ENCODE results near the gene HRH3.

The HRH3 gene

DNA sequence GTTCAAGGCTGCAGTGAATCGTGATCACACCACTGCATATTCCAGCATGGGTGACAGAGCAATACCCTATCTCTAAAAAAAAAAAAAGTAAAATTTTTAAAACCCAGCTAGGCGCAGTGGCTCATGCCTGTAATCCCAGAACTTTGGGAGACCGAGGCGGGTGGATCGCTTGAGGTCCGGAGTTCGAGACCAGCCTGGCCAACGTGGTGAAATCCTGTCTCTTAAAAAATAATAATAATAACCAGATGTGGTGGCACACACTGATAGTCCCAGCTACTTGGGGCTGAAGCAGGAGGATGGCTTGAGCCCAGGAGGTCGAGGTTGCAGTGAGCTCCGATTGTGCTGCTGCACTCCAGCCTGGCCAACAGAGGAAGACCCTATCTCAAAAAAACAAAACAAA is 23.8 kb downstream of the HRH3 start:
- Histone ChIP-seq H3K27ac (no peak overlapping the region), H3K27me3 (no peaks in the 10 kb centered on the region), H3K4me1 (peaks cover 94% of the 10 kb centered on the region), H3K9me3 (no peaks in the 10 kb centered on the region), H3K4me2 (peak overlapping the region; percentile 78), H3K9ac (peak overlapping the region; percentile 36; the same call in 1 of the 2 replicates), H4K20me1 (peaks cover 58% of the 10 kb centered on the region), H3K4me3 (no peak overlapping the region), H3K36me3 (peaks cover 42% of the 10 kb centered on the region)
- no peak for TF ChIP-seq Cebpa-rat (IDR thresholded peaks at IDR 0.05)

- Histone ChIP-seq H3K27ac (peak overlapping the region; percentile 42; the same call in 1 of the 2 replicates), H3K9ac (peak overlapping the region; percentile 36; the same call in 1 of the 2 replicates), H4K20me1 (peaks cover 58% of the 10 kb centered on the region), H3K27me3 (no peaks in the 10 kb centered on the region), H3K9me3 (no peaks in the 10 kb centered on the region), H3K36me3 (peaks cover 40% of the 10 kb centered on the region), H3K4me3 (no peak overlapping the region), H3K4me2 (peak overlapping the region; percentile 78), H3K4me1 (peaks cover 94% of the 10 kb centered on the region)
- TF ChIP-seq Cebpa-rat (IDR thresholded peaks at IDR 0.05): no peak
Observed at GRCh38 chr20:62195736-62196135, 24.3 kb downstream of the HRH3 start.

DNA sequence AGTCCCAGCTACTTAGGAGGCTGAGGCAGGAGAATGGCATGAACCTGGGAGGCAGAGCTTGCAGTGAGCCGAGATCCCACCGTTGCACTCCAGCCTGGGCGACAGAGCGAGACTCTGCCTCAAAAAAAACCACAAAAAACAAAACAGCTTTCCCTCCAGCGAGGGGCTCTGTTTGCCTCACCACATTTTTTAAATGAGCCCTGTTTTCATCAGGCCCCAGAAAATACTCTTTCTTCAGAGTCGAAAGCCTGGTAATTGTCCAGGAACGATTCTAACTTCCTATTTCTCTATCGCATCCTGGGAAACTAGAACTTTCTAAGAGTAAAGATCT is 25.0 kb downstream of the HRH3 start:
- H3K4me1 ChIP-seq: peaks cover 92% of the 10 kb centered on the region
- peak overlapping the region; percentile 42; the same call in 1 of the 2 replicates for H3K27ac ChIP-seq
- no peaks in the 10 kb centered on the region for H3K9me3 ChIP-seq
- peak overlapping the region; percentile 78 for H3K4me2 ChIP-seq
- H3K4me3 ChIP-seq: no peak overlapping the region
- peaks cover 63% of the 10 kb centered on the region for H4K20me1 ChIP-seq
- no peaks in the 10 kb centered on the region for H3K27me3 ChIP-seq
- H3K36me3 ChIP-seq: peaks cover 40% of the 10 kb centered on the region
- peak overlapping the region; percentile 36; the same call in 1 of the 2 replicates for H3K9ac ChIP-seq
- no peak for TF ChIP-seq Cebpa-rat (IDR thresholded peaks at IDR 0.05)

GRCh38 chr20:62193079-62194025 is 26.7 kb downstream of the HRH3 start:
- Histone ChIP-seq H3K9me3 (no peaks in the 10 kb centered on the region), H3K27me3 (no peaks in the 10 kb centered on the region), H3K36me3 (peaks cover 40% of the 10 kb centered on the region), H3K4me3 (no peak overlapping the region), H3K27ac (0 out of 2 replicates have a peak overlapping the region, but pooled peaks have one; percentile 10), H4K20me1 (peaks cover 79% of the 10 kb centered on the region), H3K4me1 (peaks cover 81% of the 10 kb centered on the region), H3K4me2 (peak overlapping the region; percentile 78), H3K9ac (no peak overlapping the region)
- TF ChIP-seq Cebpa-rat (IDR thresholded peaks at IDR 0.05): no peak

DNA sequence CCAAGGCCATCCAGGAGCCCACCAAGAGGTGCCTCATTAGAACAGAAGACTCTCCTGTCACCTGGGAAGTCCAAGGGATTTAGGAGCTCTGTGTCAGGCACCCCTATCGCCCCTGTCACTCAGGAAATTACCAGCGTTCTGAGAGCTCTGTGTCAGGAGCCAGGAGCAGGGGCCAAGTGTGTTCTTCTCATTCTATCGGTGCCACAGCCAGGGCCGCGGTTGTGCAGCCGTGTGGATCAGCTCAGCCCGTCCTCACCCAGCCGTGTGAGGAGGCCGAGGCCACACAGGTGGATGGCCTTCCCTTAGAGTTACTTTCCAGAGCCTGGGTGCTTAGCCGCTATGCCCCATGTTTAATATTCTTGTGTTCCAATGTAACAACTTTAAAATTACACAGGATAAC is 27.4 kb downstream of the HRH3 start:
- Histone ChIP-seq H3K9ac (peak overlapping the region; percentile 40; the same call in 1 of the 2 replicates), H3K4me3 (no peak overlapping the region), H3K9me3 (no peaks in the 10 kb centered on the region), H3K36me3 (peaks cover 33% of the 10 kb centered on the region), H3K4me2 (peak overlapping the region; percentile 78), H3K4me1 (peaks cover 74% of the 10 kb centered on the region), H3K27ac (peak overlapping the region; percentile 57), H4K20me1 (peaks cover 86% of the 10 kb centered on the region), H3K27me3 (no peaks in the 10 kb centered on the region)
- no peak for TF ChIP-seq Cebpa-rat (IDR thresholded peaks at IDR 0.05)

GRCh38 chr20:62191781-62192559 is 28.1 kb downstream of the HRH3 start:
- Histone ChIP-seq H3K27ac (peak overlapping the region; percentile 57), H3K36me3 (peaks cover 31% of the 10 kb centered on the region), H3K27me3 (no peaks in the 10 kb centered on the region), H3K4me3 (no peak overlapping the region), H4K20me1 (peaks cover 91% of the 10 kb centered on the region), H3K4me1 (peaks cover 70% of the 10 kb centered on the region), H3K9ac (peak overlapping the region; percentile 40; the same call in 1 of the 2 replicates), H3K9me3 (no peaks in the 10 kb centered on the region), H3K4me2 (peak overlapping the region; percentile 78)
- no peak for TF ChIP-seq Cebpa-rat (IDR thresholded peaks at IDR 0.05)

DNA sequence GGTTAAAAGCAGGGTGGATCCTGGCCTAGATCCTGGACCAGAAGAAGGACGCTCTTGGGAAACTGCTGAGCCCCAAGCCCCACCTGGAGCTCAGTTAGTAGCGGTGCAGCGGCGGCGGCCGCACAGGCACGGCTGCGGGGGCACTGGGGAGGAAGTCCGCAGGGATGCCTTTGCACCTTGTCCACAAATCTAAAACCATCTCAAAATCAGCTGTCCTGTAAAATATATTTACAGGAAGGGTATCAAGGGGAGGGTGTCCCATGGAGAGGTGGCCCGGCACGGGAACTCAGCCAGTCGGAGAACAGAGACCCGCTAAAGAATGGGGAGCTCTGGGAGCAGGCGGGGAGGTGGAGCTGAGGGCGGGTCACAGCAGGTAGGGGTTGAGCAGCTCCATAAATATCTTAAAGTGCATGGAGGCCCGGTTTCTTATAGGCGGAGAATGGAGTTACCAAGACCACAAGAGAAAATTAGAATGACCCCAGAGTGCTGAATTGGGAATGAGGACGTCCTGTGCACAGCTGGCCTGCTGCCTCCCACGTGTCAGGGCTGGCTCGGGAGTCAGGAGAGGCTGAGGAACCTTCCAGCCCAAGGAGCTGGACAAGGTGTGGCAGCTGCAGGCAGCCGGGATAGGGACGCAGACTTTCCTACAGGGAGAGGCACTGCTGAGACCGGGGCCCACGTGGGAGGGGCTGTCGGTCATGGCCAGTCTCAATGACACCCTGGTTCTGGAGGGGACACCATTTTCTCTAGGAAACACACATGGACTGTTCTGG is 29.3 kb downstream of the HRH3 start:
- Histone ChIP-seq H3K36me3 (peaks cover 31% of the 10 kb centered on the region), H3K9ac (peak overlapping the region; percentile 17; the same call in 1 of the 2 replicates)

DNA sequence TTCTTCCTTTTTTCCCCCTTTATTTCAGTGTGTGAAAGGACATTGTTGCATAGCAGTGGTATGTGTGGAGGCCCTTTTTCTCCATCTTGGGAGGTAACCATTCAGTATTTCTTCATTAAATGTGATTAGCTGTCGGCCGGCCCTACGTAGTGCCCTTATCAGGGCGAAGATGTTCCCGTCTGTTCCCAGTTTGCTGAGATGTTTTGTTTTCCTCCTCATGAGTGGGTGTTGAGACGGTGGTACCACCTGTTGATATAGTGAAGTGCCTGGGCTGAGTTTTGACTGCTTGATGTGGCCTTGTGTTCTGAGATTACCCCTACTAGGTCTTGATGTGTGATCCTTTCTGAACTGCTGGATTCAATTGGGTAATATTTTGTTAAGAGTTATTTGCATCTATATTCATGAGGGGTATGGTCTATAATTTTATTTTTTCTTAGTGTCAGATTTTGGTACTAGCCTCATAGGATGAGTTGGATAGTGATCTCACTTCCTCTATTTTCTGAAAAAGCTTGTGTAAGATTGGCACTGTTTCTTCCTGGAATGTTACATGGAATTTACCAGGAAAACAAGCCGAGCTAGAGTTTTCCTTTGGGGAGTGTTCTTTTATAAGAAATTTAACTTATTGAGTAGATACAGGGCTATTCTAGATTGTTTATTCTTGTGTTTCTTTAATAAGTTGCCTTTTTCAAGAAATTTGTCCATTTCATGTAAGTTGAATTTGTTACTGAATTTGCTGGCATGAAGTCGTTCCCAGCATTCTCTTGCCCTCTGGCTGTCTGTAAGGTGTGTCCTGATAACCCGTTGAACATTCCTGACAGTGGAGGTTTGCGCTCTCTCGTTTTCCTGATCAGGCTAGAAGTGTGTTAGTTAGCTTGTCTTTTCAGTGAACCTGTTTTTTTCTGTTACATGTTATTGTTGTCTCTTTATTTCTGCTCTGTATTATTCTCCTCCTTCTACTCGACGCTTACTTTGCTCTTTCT is 32.9 kb downstream of the HRH3 start:
- no peaks in the 10 kb centered on the region for H3K27me3 ChIP-seq
- H3K9me3 ChIP-seq: no peaks in the 10 kb centered on the region
- H3K4me1 ChIP-seq: peaks cover 45% of the 10 kb centered on the region
- no peak overlapping the region for H3K27ac ChIP-seq
- no peak overlapping the region for H3K9ac ChIP-seq
- TF ChIP-seq Cebpa-rat (IDR thresholded peaks at IDR 0.05): no peak
- H3K36me3 ChIP-seq: peaks cover 22% of the 10 kb centered on the region
- peaks cover 57% of the 10 kb centered on the region for H4K20me1 ChIP-seq
- H3K4me3 ChIP-seq: no peak overlapping the region
- H3K4me2 ChIP-seq: no peak overlapping the region

More for the DNA sequence above, 29.3 kb downstream of the HRH3 start:
- peaks cover 93% of the 10 kb centered on the region for H4K20me1 ChIP-seq
- H3K4me2 ChIP-seq: peak overlapping the region; percentile 78
- H3K4me1 ChIP-seq: peaks cover 69% of the 10 kb centered on the region
- peak overlapping the region; percentile 57; the same call in 1 of the 2 replicates for H3K27ac ChIP-seq
- no peak for TF ChIP-seq Cebpa-rat (IDR thresholded peaks at IDR 0.05)
- no peaks in the 10 kb centered on the region for H3K27me3 ChIP-seq
- H3K4me3 ChIP-seq: no peak overlapping the region
- no peaks in the 10 kb centered on the region for H3K9me3 ChIP-seq
